HepG2 (cell line): ENCODE measurements around the gene RNU5B-1. TPM values are rescaled to one million over a fixed set of nuclear protein-coding genes. Genes with fewer than 3 reads are reported as not detected.

ENCODE experiments used
- ARID4A ChIP-seq: sonication (generic); formaldehyde crosslinking; IDR thresholded peaks from 2 replicates; pipeline ENCODE4 v1.5.0; 2020; ENCODE audit warnings: mild to moderate bottlenecking, missing genetic modification reagents, borderline replicate concordance
- FOXK2 ChIP-seq: fragments of 450-650 bp; IDR thresholded peaks from 2 replicates; pipeline ENCODE4 v1.6.1; 2016
- GTF3A ChIP-seq: sonication (generic); formaldehyde crosslinking; conservative IDR thresholded peaks from 2 replicates; pipeline ENCODE4 v1.4.0; 2020; ENCODE audit warnings: mild to moderate bottlenecking, missing genetic modification reagents
- HNRNPH1 ChIP-seq: fragments of 200-400 bp; formaldehyde crosslinking; optimal IDR thresholded peaks from 2 replicates; pipeline ENCODE3; 2017; ENCODE audit warnings: mild to moderate bottlenecking, low read depth, low read length
- IKZF1 ChIP-seq: fragments of 450-650 bp; IDR thresholded peaks from 2 replicates; pipeline ENCODE4 v1.7.1; 2016
- KDM4B ChIP-seq: sonication (generic); formaldehyde crosslinking; IDR thresholded peaks from 2 replicates; pipeline ENCODE4 v1.4.0; 2020; ENCODE audit warnings: missing genetic modification reagents
- KDM5A ChIP-seq: fragments of 200-600 bp; sonication (generic); IDR thresholded peaks from 2 replicates; pipeline ENCODE4 v1.7.0; 2018; ENCODE audit warnings: antibody characterized with exemption, mild to moderate bottlenecking, low read length, borderline replicate concordance
- KLF9 ChIP-seq: IDR thresholded peaks from 2 replicates; pipeline ENCODE4 v1.6.1; 2016; ENCODE audit warnings: low read depth
- MBD4 ChIP-seq: IDR thresholded peaks from 2 replicates; pipeline ENCODE4 v1.6.1; 2012; ENCODE audit warnings: low read length, inconsistent platforms, borderline replicate concordance
- MIER2 ChIP-seq: IDR thresholded peaks from 2 replicates; pipeline ENCODE4 v1.6.1; 2016; ENCODE audit warnings: missing biosample characterization, missing genetic modification reagents
- NONO ChIP-seq, 2 experiments: fragments of 450-650 bp in 1 of 2; sonication (generic) in 1 of 2; formaldehyde crosslinking in 1 of 2; IDR thresholded peaks in 1 of 2; conservative IDR thresholded peaks in 1 of 2; 2 replicates each; pipeline versions ENCODE4 v1.6.1 to v1.8.0; 2017 to 2022; ENCODE audit warnings: mild to moderate bottlenecking in 1 of 2, missing genetic modification reagents in 1 of 2, moderate library complexity in 1 of 2
- SIX1 ChIP-seq: sonication (generic); formaldehyde crosslinking; IDR thresholded peaks from 2 replicates; pipeline ENCODE4 v1.4.0; 2020; ENCODE audit warnings: missing genetic modification reagents, borderline replicate concordance
- SNAI1 ChIP-seq: sonication (generic); formaldehyde crosslinking; IDR thresholded peaks from 2 replicates; pipeline ENCODE4 v1.5.0; 2020; ENCODE audit warnings: mild to moderate bottlenecking, missing genetic modification reagents, borderline replicate concordance
- ZNF251 ChIP-seq: sonication (generic); formaldehyde crosslinking; IDR thresholded peaks from 2 replicates; pipeline ENCODE4 v1.9.0; 2021; ENCODE audit warnings: mild to moderate bottlenecking, missing genetic modification reagents
- ZNF292 ChIP-seq: sonication (generic); formaldehyde crosslinking; IDR thresholded peaks from 2 replicates; pipeline ENCODE4 v1.8.1; 2022; ENCODE audit warnings: mild to moderate bottlenecking, low read depth, missing genetic modification reagents, borderline replicate concordance
- ZNF350 ChIP-seq: sonication (generic); formaldehyde crosslinking; IDR thresholded peaks from 2 replicates; pipeline ENCODE4 v1.4.0; 2020; ENCODE audit warnings: mild to moderate bottlenecking, low read depth, missing genetic modification reagents, borderline replicate concordance
- ZNF616 ChIP-seq: sonication (generic); formaldehyde crosslinking; IDR thresholded peaks from 2 replicates; pipeline ENCODE4 v1.5.0; 2020; ENCODE audit warnings: low read depth, mild to moderate bottlenecking, missing genetic modification reagents
- ZNF652 ChIP-seq: IDR thresholded peaks from 2 replicates; pipeline ENCODE4 v1.6.1; 2016; ENCODE audit warnings: low read depth, borderline replicate concordance
- ZNF672 ChIP-seq: sonication (generic); formaldehyde crosslinking; IDR thresholded peaks from 2 replicates; pipeline ENCODE4 v1.8.1; 2022; ENCODE audit warnings: missing genetic modification reagents
- ZSCAN5A ChIP-seq: sonication (generic); formaldehyde crosslinking; IDR thresholded peaks from 2 replicates; pipeline ENCODE4 v1.8.0; 2022; ENCODE audit warnings: mild to moderate bottlenecking, missing genetic modification reagents, borderline replicate concordance
- polyA plus RNA-seq, 8 experiments: library from polyadenylated mRNA; depleted of rRNA in 3 of 8; stranded (reverse) in 7 of 8; unstranded in 1 of 8; fragments of >200 nt; fragmentation: Illumina TruSeq in 4 of 8; extraction: Trizol in 4 of 8; gene quantifications; 2 replicates each; pipeline versions ENCODE4 v1.2.1 to v1.2.3, GENCODE V29; 2011 to 2016; ENCODE audit warnings: low read depth in 4 of 8, missing spikeins in 1 of 8, mixed read lengths in 1 of 8; ENCODE audit not compliant: insufficient read depth in 1 of 8
- total RNA-seq, 5 experiments: library from RNA; depleted of rRNA; stranded (reverse); fragments of >200 nt; fragmentation: Illumina TruSeq; extraction: Trizol; gene quantifications; 2 replicates each; pipeline ENCODE4 v1.2.3, GENCODE V29; 2016; ENCODE audit warnings: low read depth in 1 of 5
- TF ChIP-seq, protein P1 (sequence below): IDR thresholded peaks from 2 replicates; pipeline ENCODE4 v1.6.1; 2016; ENCODE audit warnings: low read depth, control low read depth

RNU5B-1 gene
- total and polyA plus RNA-seq, 2 of the 13 experiments (the other 11 are each of a cell fraction or from before 2014, with no cell fraction given): 1,646 TPM; not detected in 1

GRCh38 chr15:65304381-65305149 is at the start of gene RNU5B-1 (continued):
- TF ChIP-seq NONO (IDR thresholded peaks at IDR 0.05) (0 out of 2 replicates have a peak, but pooled peaks have one; percentile 37), NONO (CRISPR knock-in tag; conservative IDR thresholded peaks at IDR 0.05) (peak; percentile 85), ARID4A (CRISPR knock-in tag) (no peak; the same call in 1 of the 2 replicates), MIER2 (peak; percentile 54; the same call in 1 of the 2 replicates), FOXK2 (no peak), IKZF1 (no peak), ZNF292 (CRISPR knock-in tag) (no peak), SIX1 (CRISPR knock-in tag) (peak; percentile 73; the same call in 1 of the 2 replicates), GTF3A (CRISPR knock-in tag) (peak; percentile 25; the same call in 1 of the 2 replicates), MBD4 (peak; percentile 98; the same call in 1 of the 2 replicates), ZNF616 (CRISPR knock-in tag) (no peak), KLF9 (CRISPR knock-in tag) (peak; percentile 96), HNRNPH1 (no peak), KDM4B (no peak), ZNF251 (no peak), ZNF652 (CRISPR knock-in tag) (no peak; the same call in 1 of the 2 replicates), ZNF672 (0 out of 2 replicates have a peak, but pooled peaks have one; percentile 79), KDM5A (0 out of 2 replicates have a peak, but pooled peaks have one; percentile 3), ZSCAN5A (CRISPR knock-in tag) (0 out of 2 replicates have a peak, but pooled peaks have one; percentile 30), ZNF350 (CRISPR knock-in tag) (peak; percentile 45; the same call in 1 of the 2 replicates), SNAI1 (CRISPR knock-in tag) (peak; percentile 79)
- TF ChIP-seq, protein P1, sequence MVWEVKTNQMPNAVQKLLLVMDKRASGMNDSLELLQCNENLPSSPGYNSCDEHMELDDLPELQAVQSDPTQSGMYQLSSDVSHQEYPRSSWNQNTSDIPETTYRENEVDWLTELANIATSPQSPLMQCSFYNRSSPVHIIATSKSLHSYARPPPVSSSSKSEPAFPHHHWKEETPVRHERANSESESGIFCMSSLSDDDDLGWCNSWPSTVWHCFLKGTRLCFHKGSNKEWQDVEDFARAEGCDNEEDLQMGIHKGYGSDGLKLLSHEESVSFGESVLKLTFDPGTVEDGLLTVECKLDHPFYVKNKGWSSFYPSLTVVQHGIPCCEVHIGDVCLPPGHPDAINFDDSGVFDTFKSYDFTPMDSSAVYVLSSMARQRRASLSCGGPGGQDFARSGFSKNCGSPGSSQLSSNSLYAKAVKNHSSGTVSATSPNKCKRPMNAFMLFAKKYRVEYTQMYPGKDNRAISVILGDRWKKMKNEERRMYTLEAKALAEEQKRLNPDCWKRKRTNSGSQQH: peak; percentile 47; the same call in 1 of the 2 replicates
